ENCODE data around the gene LRP1B.

GRCh38 chr2:141598982-141599381, 531.8 kb downstream of the LRP1B start:
- TF ChIP-seq SUZ12 (IDR thresholded peaks at IDR 0.05; ENCODE audit: extremely low read depth, insufficient read depth, insufficient read length) (no peak), YY1 (IDR thresholded peaks at IDR 0.05; ENCODE audit: insufficient read depth, insufficient read length) (no peak), ZNF274 (IDR thresholded peaks at IDR 0.05; ENCODE audit: low read depth, low read length) (no peak)

Data from NT2/D1 (cell line).